Measurements from ENCODE around the gene SGPP2.

The SGPP2 gene

DNA sequence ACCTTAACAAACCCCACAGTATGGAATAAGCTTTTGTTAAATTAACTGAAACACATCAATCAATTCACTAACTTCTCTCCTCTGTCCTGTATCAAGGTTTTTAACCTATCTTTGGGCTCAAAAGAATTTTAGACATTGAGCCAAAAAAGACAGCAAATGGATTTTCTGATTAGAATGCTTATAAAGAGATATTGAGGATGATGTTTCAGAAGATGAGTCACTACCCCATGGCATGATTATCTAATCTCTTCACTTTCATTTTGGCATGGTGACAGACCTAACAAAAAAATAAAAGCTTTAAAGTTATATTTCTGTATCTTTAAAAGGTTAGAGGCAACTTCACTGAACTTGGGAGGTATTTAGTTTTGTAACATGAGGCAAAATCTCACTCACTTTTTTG, 55.5 kb downstream of the SGPP2 start:
- no peak for FAIRE-seq

DNA sequence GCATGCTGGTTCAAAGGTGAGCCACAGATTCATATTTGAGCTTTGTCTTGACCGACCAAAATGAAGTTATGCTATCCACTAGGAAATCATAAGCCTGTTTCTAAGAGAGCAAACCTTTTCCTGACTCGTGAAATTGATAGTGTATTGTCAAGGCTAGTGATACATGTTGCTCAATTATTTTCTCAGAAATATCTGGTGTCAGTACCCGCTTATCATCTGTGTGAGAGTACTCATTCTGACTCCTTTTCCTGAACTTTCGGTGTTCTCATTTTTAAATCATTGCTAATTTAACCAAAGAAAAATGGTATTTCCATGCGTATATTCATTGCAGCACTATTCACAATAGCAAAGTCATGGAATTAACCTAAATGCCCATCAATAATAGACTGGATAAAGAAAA, 56.2 kb downstream of the SGPP2 start:
- FAIRE-seq = no peak

DNA sequence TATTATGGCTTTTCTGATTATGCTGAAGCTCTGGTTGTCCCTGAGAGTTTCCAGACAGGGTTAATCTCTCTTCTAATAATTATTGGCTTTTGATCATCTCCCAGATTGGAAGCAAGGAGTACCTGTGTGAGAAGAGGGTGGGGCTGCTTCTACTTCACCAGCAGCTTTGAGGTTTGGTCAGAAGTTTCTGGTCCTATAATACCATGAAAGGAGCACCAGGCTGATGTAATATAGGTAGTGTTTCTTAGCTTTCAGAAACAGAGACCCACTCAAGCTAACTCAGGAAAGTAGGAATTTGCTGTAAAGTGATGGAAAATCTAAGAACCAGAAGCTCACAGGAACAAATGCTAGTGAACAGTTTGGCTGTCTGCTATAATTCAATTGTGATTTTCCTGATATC, 57.6 kb downstream of the SGPP2 start:
- FAIRE-seq = no peak

DNA sequence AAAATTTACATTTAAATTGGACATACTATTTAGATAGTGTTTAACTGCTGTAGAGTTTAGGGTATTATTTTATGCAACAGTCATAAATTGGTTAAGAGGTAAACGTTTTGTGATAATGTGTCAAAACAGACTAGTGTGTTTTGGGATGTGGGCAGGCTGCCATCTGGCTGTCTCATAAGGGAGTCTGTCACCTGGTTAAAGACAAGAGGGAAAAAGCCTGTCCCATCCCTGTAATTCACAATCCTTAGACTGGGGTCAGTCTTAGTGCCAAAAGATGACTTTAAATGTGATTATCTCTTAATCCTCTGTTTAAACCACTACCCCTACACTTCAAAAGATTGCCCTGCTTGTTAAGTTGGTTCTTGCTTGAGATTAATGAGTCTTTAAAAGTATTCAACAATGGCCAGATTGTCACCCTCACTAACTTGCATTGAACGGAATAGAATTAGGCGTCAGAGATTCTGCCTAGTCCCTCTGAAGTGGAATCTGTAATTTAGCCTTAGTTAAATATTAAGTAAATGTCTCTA, 59.2 kb downstream of the SGPP2 start:
- FAIRE-seq = no peak

DNA sequence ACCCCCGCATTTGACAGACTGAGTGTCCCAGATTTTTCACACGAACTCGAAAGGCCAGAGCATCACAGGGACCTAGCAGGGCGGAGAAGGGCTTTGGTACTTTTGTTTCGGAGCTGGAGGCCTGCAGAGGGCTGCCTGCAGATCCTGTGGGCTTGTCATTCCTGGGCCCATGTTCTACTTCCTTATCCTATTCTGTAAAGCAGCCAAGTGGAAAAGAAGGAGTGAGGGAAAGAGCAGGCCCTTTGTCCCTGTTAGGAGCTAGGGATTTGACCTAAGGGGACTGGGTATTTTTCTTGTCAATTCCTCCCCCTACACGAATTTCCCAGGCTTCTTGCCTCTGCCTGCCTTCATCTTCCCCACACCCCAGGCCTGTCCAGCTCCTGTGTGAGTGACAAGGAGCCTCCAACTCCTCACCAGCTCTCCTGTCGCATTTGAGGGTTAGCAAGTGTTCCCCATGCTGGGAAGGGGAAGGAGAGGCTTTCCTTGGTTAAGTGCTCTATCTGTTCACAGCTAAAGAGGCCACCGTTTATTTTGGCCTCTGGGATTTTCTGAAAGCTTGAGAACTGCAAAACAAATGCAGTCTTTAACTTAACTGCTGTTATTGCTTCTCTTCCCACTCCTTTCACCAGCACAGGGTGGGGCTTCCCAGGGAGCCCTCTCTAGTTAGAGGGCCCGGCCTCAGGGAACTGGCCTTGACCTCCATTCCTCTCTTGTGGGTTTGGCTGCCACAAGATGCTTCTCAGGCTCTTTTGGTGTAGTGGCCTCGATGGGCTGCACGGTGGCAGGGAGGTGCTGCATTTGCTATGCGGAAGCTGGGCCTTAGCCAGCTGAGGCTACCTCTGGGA, 61.2 kb downstream of the SGPP2 start:
- FAIRE-seq = no peak

DNA sequence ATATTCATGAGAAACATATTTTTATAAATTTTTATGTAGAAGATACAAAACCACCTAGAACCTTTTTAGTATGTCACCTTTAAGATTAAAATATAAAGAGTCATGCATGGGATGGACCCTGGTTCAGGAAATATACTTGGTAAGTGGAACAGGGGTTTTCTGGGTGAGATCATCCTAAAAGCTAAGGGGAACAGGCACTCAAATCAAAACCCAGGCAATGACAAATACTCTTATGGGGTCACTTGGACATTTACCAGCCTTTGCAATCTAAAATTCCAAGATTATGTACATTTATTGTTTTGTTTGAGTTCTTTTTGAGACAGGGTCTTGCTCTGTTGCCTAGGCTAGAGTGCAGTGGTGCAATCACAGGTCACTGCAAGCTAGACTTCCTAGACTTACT, 65.8 kb downstream of the SGPP2 start:
- no peak for FAIRE-seq

DNA sequence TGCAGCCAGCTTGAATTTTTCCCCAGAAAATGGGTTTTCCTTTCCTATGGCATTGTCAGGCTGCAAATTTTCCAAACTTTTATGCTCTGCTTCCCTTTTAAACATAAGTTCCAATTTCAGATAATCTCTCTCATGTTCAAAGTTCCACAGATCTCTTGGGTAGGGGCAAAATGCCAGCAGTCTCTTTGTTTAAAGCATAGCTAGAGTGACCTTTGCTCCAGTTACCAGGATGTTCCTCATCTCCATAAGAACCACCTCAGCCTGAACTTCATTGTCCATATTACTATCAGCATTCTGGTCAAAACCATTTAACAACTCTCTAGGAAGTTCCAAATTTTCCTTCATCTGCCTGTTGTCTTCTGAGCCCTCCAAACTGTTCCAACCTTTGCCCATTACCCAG, 68.3 kb downstream of the SGPP2 start:
- FAIRE-seq = no peak

DNA sequence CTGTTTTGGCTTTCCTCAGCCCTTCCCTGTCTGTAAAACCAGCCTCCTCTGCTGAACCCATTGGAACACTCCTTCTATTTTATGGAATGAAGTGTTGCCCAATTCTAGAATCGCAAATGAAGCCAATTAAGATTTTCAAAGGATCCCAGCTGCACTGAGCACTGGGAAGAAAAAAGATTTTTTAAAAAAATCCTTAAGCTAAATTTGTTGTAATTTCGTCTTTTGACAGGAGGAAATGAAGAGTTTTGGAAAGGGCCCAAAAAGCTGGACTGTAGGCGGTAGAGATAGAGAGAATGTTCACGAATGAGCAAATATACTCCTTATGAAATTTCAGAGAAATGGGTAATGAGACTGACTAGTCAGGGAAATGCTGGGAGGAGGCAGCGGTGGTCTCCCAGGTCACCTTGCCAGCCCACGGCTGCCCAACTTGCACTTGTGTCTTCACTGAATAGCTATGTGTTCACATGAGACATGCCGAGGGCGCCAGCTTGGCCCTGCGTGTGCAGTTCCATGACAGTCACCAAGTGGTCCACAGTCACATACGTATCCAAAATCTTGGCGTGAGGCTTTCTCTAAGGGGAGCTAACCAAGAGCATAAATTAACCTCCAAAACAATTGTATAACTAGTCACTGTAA, 69.9 kb downstream of the SGPP2 start:
- no peak for FAIRE-seq

DNA sequence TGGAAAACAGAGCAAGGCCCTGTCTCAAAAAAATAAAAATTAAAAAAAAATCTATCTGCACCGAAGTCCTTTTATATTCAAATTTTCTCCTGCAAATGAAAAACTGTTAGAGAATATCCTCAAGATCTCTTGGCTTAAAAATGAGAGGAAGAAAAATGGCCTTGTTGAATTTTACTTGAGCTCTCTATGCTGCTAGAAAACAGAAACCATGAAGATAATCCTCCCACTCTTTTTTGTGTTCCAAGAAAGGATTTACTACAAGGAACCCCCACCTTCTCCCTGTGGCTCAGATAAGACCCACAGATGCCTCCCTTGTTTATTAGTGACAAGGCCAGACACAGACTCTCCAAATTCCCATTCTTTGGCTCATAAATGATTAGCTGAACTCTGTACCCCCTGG, 71.0 kb downstream of the SGPP2 start:
- no peak for FAIRE-seq

DNA sequence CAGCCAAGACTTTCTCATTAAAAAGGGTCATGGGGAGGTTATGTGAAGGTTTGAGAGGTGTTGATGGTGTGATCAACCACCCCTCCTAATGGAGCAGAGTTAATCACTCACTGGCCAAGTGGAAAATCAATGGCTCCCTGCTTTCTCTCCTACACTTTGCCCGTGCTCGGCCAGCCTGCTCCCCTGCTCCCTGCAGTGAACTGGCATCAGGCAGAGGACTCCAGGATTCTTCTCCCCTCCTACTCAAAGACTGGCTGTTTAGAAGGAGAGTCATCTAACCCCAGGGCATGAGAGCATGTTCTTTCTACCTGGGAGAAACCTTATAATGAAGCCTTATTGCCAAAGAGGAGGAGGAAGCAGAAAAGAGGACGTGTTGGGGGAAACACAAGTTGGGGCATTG, 74.9 kb downstream of the SGPP2 start:
- no peak for FAIRE-seq

DNA sequence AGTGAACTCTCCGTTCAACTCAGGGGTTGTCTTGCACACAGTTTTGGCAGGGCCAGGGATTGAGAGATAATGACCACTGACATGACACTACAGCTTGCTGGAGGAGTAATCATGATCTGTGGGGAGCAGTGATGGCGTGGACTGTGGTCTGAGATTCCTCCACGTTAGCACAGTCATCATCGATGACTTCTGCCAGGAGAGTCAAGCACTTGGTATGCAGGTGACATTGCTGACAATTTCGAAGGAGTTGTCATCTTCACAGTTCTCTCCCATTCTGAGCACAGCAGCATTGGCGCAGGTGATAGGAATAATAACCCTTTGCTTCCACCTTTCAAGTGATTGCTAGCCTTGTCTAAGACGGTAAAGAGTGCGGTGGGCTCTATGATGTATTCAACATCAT, 79.8 kb downstream of the SGPP2 start:
- FAIRE-seq = no peak

DNA sequence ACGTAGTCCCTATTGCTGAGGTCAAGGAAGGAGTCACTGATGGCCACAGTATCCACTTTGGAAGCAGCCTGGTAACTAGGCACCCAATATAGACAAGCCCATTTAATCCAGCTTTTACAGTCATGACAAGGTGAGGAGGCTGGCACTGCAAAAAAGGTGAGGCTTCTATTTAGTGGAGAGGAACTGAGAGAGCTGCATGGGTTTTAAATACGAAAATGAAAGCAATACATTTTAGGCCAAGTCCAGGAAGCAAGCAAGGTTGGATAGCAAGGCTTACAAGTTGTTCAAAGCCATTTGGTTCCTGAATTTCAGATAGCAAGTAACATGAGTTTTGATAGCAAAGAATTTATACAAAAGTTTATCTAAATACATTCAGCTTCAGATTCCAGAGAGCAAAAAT, 80.4 kb downstream of the SGPP2 start:
- no peak for FAIRE-seq

DNA sequence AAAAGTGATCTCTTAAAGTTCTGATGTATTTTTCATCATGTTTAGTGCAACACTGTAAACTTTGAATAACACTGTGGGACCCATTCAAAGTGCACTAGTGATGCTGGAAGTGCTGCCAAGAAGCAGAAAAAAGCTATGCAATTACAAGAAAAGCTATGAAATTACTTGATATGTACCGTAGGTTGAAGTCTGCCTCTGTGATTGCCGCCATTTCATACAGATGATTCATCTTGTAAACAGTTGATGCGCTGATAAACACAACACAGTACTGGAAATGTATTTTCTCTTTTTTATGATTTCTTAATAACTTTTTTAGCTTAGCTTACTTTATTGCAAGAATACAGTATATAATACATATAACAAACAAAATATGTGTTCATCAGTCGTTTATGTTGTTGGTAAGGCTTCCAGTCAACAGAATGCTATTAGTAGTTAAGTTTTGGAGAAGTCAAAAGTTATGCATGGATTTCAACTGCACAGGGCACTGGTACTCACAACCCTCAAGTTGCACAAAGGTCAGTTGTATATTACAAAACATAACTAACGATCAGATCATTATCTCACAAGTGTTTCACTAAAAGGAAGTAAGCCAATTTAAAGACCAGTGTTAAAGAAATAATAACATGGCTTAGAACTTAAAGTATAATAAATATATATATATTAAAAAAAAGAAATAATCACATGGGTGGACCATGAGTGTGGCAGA, 82.0 kb downstream of the SGPP2 start:
- FAIRE-seq = no peak

DNA sequence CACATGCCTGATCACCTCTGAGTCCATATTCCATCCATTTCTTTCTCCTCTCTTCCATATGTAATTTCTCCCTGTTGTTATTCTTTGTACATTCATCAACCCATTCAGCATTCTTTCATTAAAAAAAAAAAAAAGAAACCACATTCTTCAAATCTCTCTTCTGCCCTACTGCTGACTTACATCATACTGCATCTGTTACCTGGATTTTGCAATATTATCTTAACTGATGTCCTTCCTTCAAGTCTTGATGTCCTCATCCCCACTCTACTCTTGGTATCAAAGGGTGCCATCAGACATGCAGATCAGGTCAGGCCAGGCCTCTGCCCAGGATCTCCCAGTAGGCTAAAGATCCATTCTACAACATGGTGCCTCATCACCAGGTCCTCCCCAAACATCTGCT, 90.6 kb downstream of the SGPP2 start:
- FAIRE-seq = no peak

DNA sequence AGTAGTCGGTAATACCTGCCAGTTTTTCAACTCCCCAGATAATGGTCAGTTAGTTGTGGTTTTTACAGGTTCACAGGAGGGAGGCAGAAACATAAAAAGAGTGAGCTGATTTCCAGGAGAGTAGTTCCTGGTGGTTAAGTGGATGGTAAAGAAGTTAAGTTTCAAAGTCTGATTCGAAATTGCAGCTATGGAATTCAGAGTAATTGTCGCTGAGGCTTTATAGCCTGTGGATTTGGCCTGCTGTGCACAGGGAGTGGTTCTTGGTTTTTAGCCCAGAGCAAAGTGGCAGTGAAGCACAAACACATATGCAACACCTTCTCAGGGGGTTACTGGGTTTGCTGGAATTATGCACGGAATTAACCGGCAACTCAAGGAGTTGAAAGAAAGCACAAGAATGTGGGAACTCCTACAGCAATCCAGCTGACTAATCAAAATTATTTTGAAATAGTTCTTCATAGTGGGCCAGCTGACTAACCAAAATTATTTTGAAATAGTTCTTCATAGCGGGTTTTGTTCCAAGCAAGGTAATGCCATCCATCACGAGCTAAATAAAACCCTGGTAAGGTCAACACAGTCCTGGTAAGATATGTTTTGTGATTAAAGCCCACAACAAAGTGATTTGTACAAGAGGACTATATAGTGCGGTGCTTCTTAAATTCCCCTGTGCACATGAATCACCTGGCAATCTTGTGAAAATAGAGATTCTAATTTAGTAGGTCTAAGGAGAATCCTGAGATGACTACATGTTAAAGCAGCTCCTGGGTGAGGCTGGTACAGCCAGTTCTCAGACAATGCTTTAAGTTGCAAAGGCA, 94.4 kb downstream of the SGPP2 start:
- no peak for FAIRE-seq

DNA sequence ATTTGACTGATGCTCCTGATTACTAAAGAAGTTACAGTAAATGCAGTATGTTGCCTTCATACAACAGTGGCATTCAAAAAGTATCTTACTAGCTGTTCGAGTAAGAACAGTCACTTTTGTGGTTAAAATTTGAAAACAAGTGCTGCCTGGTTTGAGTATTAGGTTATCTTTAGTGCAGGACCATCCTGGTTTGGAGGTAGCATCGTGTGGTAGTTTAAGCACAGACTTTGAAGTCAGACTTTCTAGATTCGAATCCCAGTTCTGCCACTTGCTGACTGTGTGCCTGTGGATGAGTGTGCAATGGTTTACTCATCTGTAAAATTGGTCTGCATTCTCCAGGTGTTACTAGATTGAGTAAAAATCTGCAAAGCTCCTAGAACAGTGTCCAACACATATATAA, 96.8 kb downstream of the SGPP2 start:
- FAIRE-seq = no peak

DNA sequence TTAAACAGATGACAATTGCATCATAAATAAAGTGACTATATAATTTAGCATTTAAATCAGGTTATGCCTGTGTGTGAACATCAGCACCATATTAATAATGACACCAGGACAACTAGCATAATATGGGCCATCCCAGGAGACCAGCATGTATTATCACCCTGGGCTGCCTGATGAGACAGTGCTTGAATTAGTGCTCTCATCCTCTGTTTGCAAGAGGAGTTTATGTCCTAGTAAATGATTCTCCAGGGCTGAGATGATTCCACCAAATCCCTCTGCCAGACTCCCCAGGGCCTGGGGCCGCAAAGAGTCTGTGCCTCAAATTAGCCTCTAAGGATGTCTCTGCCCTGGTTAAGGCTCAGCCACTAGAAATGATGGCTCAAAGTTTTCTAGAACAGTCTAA, 97.7 kb downstream of the SGPP2 start:
- no peak for FAIRE-seq

DNA sequence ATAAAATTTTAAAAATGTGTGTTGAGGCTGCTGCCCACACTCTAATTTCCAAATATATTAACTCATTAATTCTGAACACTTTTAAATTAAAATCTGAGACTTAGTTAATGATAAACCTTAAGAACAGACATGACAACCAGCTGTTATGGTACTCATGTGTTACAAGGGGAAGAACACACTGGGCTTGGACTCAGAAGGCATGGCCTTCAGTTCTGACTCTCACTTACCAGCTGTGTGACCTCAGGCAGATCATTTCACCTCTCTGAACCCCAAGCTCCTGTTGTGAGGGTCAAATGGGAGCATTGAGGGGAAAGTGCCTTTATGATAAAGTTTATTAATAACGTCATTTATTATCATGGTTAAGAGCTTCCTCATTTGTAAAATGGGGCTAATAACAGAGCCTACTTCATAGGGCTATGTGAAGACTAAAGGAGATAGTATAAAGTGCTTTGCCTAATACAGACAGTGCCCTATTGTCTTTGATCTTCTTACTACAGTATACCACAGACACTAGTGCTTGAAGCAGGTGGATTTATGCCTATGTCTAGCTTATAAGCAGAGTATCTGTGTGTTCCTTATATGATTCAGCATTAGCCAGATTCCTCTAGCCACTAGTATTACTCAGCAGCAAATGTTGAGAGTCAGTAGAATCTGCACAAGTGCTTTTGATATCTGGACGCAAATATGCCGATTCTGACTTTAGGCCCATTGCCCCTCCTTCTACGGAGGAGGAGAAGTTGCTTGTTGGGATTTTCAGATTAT, 99.6 kb downstream of the SGPP2 start:
- no peak for FAIRE-seq

DNA sequence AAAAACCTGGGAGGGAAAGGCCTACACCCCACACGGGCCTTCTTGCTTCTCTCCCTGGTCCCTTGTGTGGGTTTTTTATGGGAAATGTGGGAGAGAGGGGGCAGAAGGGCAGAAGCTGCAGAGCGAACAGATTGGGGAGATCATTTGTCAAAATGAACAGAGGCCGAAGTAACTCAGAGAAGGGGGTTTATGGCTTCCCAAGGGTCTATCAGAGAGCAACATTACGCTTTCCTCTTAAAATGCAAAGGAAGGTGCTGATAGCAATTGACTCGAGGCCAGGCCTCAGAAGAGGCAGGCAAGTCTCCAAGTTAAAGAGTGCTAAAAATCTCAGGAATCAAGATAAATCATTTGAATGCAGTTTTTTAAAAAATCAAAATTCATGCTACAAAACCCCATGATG, 101.5 kb downstream of the SGPP2 start:
- no peak for FAIRE-seq

DNA sequence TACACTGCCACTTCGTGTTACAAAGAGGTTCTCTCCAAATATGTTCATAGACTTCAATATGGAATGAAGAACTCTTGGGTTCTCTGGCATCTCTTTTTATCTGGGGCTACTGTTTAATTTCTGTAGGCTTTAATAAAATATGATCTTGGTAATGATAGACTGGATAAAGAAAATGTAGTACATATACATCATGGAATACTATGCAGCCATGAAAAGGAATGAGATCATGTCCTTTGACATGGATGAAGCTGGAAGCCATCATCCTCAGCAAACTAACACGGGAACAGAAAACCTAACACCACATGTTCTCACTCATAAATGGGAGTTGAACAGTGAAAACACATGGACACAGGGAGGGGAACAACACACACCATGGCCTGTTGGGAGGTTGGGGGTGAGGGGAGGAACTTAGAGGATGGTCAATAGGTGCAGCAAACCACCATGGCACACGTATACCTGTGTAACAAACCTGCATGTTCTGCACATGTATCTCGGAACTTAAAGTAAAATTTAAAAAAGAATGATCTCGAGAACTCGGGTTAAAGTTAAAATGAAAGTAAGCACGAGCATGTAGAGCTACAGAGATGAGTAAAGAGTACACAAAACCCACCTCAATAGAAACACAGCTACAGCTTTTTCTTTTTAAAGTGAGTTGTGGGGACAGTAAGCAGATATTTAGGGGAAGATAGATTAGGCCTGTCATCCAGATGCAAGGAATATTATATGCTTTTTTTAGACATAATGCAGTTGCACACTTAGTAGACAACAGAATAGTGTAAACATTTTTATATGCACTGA, 102.3 kb downstream of the SGPP2 start:
- FAIRE-seq = no peak

DNA sequence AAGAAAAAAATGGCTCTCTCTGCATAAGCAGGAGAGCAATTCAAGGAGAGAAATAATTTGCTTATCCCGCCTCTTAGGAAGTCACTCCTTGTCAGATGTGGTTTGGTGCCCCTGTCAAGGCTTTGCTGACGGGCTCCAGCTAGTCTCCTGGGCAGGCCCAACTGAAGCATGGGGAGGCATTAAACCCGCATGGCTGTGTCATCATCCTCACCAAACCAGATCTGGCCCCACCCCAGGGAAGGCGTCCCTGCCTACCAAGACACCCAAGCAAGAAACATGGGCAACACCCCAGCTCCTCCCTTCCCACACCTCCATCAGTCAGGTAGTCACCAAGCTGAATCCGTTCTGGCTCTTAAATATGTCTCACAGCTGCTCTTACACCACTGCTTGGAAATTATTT, 108.0 kb downstream of the SGPP2 start:
- FAIRE-seq = no peak
